GM12865 (cell line): ENCODE data around the gene SPOCK2.

Experiments
- DNase-seq: peaks from one replicate; pipeline ENCODE4 v3.0.0; 2010; ENCODE audit warnings: low read depth
- H3K4me3 ChIP-seq: 2 replicates; pipeline ENCODE4 v1.5.1; 2011; ENCODE audit warnings: mild to moderate bottlenecking, low read depth, low read length, control low read depth
- TF ChIP-seq, protein P1 (sequence below): IDR thresholded peaks from 2 replicates; pipeline ENCODE4 v1.5.1; 2011; ENCODE audit warnings: low read length, control low read depth, low read depth, inconsistent platforms; ENCODE audit not compliant: insufficient read depth; ENCODE audit errors: missing control alignments

SPOCK2 gene

GRCh38 chr10:72014785-72015480 lies 73.4 kb downstream of the SPOCK2 start:
- TF ChIP-seq, protein P1, sequence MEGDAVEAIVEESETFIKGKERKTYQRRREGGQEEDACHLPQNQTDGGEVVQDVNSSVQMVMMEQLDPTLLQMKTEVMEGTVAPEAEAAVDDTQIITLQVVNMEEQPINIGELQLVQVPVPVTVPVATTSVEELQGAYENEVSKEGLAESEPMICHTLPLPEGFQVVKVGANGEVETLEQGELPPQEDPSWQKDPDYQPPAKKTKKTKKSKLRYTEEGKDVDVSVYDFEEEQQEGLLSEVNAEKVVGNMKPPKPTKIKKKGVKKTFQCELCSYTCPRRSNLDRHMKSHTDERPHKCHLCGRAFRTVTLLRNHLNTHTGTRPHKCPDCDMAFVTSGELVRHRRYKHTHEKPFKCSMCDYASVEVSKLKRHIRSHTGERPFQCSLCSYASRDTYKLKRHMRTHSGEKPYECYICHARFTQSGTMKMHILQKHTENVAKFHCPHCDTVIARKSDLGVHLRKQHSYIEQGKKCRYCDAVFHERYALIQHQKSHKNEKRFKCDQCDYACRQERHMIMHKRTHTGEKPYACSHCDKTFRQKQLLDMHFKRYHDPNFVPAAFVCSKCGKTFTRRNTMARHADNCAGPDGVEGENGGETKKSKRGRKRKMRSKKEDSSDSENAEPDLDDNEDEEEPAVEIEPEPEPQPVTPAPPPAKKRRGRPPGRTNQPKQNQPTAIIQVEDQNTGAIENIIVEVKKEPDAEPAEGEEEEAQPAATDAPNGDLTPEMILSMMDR = no peak
- DNase-seq = no peak
- H3K4me3 ChIP-seq = no peak overlapping the region

DNA sequence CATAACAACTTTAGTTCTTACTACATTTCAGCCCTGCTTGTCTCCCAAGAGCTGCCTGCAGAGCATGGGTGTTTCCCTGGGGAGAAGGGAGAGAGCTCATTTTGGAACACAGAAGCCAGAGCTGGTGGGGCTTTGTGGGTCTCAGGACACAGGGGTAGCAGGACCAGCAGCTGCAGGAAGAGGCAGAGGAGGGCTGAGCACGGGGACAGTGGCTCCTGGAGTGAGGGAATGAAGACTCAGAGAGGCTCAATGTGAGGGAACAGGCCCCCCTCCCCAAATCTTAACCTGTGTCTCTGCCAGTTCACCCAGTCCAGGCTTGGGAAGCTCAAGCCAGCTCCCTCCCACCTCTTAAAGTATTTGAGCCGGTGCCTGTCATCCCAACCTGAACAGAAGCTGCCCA lies 74.2 kb downstream of the SPOCK2 start:
- no peak overlapping the region for H3K4me3 ChIP-seq
- DNase-seq = no peak
- TF ChIP-seq, protein P1 = no peak

DNA sequence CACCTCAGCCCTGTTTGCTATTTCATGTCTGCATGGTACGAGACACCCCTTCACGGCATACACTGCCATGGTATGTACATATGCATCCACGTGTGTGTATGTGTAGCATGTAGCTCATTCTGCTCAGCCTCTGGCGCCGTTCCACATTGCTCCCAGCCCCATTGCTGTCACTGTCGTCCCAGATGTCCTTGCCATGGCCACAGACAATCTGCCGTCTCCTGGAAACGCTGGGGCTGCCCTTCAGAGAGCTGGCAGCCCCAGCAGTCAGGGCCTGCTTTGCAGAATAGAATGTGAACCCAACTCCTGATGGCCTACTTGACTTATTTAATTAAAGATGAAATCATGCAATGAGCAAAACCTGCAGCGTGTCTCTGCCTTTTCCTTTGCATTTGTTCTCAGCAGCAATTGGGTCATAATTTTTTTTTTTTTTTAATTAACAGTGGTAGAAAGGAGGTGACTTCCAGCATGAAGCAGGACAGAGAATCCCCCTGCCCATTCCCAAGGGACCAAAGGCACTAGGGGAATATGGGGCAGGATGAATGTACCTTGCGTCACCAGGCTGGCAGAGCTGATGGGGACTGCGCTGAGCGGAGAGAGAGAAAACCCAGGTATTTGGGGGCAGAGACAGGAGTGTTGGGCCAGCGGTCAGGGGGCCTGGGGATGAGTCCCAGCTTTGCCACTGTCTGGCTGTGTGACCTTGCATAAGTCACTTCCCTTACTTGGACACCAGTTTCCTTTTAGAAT lies 75.0 kb downstream of the SPOCK2 start:
- TF ChIP-seq, protein P1 = no peak
- no peak for DNase-seq
- no peak overlapping the region for H3K4me3 ChIP-seq

DNA sequence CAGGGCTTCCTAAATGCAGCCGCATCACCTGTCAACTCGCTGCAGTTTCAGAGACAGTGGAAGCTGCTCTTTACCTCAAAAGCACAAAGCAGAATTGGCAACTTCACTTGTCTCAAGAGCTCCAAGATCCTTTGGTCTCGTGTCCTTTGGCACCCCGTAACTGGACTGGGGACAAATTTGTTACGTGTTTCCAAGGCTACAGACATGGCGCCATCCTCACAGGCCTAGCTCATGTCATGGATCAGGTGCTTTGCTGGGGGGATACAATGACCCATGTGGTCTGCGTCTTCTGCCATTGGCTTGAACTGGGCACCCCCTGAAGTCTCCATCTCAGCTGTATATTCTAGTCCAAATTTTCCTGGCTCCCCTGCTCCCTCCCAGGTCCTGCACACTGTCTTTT lies 75.6 kb downstream of the SPOCK2 start:
- no peak overlapping the region for H3K4me3 ChIP-seq
- DNase-seq = no peak
- TF ChIP-seq, protein P1 = no peak

- DNase-seq = no peak
- no peak overlapping the region for H3K4me3 ChIP-seq
- TF ChIP-seq, protein P1 = no peak
Measured at GRCh38 chr10:72011976-72012512, 76.3 kb downstream of the SPOCK2 start.

- DNase-seq = no peak
- TF ChIP-seq, protein P1 = no peak
- H3K4me3 ChIP-seq = no peak overlapping the region
Measured at GRCh38 chr10:72011468-72011867, 76.9 kb downstream of the SPOCK2 start.

- no peak overlapping the region for H3K4me3 ChIP-seq
- TF ChIP-seq, protein P1 = no peak
- no peak for DNase-seq
Measured at GRCh38 chr10:72011016-72011415, 77.3 kb downstream of the SPOCK2 start.
